HG03469 (cell line): ENCODE data around the gene HSD11B1L.
A peak's percentile ranks its signal among the peaks of the same experiment; 100 is the strongest.
"Not testable (repeated sequence)": the region's sequence is repeated elsewhere in the genome, so short reads cannot be mapped to it uniquely, and the experiment has no call there.

Experiments used
- ATAC-seq: cut with Tn5 transposase; IDR thresholded peaks from one replicate; pipeline ENCODE4 v1.9.1; 2021; ENCODE audit warnings: mild to moderate bottlenecking, moderate library complexity, moderate number of reproducible peaks; ENCODE audit not compliant: unreplicated experiment

HSD11B1L gene

GRCh38 chr19:5719961-5720790 lies 39.3 kb downstream of the HSD11B1L start, which contains the start of the genes CATSPERD and LONP1:
Gene CATSPERD, plus strand, starts transcription at chr19:5720637. Its CDS starts 101 bp downstream, at chr19:5720738.
Gene LONP1, minus strand, starts transcription at chr19:5720146. Its CDS starts 14 bp downstream, at chr19:5720132.
- peak; percentile 69 for ATAC-seq

- ATAC-seq = no peak
Observed at GRCh38 chr19:5727453-5728050, 46.7 kb downstream of the HSD11B1L start.

- ATAC-seq = not testable (repeated sequence)
Observed at GRCh38 chr19:5733172-5733571, 52.3 kb downstream of the HSD11B1L start.
